NCI-H526 treated with DMSO at 0.1 percent for 48 hours (cell line): ENCODE results near the gene PHYHD1.

Experiments used
- DNase-seq: peaks from one replicate; lab custom pipeline; 2025; lab: John Stamatoyannopoulos, UW

PHYHD1 gene

DNA sequence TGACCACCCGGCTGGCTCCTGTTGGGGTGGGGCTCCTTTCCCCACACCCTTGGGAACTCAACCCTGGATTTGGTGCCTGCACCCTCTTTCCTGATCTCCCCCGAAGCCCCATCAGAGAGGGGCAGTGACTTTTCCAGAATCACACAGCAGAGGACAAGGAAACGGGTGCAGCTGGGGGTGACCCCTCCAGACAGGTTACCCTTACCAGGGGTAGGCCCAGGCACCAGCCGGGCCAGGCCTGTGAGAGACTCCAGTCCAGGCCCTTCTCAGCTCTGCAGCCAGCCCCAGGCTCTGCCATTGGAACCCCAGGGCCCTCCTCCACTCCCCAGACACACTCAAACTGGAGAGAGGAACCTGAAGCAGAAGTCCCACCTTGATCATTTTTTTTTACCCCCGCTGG, 19.0 kb upstream of the PHYHD1 start:
- DNase-seq = no peak

DNA sequence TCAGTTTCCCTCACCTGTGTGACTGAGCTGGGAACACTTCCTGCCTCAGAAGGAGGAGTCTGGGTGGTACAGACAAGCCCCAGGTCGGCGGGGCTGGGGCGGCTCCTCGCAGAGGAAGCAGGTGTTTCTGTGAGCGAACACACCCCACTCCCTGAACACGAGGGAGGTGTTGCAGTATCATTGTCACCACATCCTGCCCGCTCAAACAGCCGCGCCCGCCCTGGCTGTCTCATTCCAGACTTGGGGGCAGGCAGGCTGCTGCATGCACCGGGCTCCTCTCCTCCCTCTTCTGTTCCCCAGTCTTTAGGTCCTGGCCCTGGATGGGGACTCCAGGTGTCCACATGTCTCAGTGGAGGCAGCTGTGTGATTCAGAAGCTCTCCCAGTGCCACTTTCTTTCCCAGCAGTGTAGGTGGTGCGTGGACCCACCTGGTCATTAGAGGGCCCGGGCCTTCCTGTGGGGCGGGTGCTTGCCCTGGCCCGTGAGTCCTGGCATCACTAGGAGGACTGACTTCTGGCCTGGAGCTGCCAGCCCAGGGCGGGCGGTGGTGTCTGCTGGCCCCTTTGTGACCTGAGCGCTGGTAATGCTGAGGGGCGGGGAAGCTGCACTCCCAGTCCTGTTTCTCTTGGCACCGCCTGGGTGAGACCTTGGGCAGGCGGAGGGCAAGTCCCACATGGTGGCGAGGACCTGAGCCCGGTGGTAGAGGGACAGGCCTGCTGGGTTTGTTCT, 18.3 kb upstream of the PHYHD1 start:
- DNase-seq = no peak

DNA sequence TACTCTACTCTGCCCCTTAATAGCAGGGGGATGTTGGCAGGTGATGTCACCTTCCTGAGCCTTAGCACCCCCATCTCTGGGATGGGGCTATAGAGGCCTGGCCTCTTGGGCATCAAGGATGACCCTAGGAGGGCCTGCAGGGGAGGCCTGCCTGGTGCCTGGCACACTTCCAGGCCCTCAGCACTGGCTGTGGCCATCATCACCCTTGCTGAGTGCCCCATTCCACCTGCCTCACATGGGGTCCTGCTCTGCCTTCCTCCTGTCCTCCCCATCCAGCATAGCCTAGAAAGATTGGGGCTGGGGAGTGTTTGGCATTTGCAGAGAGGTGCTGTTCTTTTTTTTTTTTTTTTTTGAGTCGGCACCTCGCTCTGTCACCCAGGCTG, 17.7 kb upstream of the PHYHD1 start:
- DNase-seq = no peak

DNA sequence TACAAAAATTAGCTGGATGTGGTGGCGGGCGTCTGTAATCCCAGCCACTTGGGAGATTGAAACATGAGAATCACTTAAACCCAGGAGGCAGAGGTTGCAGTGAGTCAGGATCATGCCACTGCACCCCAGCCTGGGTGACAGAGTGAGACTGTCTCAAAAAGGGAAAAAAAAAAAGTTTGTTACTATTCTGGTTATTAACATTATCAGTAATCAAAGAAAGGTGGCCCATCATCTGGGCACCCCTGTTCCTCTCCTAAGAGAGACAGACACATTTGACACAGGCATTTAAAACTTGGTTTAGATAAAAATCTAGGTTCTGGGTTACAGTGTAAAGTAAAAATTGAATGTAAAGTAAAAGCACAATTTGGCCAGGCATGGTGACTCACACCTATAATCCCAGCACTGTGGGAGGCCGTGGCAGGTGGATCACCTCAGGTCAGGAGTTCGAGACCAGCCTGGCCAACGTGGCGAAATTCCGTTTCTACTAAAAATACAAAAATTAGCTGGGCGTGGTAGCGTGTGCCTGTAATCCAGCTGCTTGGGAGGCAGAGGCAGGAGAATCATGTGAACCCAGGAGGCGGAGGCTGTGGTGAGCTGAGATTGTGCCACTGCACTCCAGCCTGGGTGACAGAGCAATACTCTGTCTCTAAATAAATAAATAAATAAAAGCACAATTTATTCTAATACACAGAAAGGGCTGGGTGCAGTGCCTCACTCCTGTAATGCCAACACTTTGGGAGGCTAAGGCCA, 16.7 kb upstream of the PHYHD1 start:
- no peak for DNase-seq

DNA sequence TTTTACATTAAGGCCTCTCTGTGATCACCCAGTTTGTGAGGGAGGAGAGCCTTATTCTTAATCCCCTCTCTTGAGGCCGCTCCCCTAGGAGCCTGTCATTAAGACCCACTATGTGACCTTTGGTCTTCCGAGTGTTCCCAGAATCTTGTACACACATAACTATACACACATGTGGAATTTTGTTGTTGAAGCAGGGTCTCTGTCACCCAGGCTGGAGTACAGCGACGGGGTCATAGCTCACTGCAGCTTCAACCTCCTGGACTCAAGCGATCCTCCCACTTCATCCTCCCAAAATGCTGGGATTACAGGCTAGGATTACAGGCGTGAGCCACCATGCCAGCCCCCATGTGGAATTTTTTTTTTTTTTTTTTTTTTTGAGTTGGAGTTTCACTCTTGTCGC, 14.8 kb upstream of the PHYHD1 start:
- DNase-seq = no peak

DNA sequence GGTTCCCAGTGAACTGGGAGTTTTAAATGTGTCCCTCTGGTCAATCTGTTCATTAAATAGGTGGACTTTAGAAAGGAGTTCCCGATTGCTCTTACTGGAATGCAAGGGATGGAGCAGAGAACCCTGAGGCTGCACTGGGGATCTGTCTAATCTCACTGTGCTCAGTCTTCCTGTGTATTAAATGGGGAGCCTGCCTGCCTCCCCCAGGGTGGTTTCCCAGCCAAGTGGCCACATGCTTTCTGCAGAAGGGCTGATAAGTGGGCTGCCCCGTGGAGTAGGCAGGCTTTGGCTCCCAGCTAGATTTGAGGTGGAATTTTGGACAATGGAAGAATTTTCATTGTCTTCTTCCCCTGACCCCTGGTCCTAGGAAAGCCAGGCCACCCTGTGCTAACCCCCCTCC, 14.0 kb upstream of the PHYHD1 start:
- DNase-seq = no peak

DNA sequence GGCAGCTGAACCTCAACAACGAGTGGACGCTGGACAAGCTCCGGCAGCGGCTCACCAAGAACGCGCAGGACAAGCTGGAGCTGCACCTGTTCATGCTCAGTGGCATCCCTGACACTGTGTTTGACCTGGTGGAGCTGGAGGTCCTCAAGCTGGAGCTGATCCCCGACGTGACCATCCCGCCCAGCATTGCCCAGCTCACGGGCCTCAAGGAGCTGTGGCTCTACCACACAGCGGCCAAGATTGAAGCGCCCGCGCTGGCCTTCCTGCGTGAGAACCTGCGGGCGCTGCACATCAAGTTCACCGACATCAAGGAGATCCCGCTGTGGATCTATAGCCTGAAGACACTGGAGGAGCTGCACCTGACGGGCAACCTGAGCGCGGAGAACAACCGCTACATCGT, 12.4 kb upstream of the PHYHD1 start:
- no peak for DNase-seq

DNA sequence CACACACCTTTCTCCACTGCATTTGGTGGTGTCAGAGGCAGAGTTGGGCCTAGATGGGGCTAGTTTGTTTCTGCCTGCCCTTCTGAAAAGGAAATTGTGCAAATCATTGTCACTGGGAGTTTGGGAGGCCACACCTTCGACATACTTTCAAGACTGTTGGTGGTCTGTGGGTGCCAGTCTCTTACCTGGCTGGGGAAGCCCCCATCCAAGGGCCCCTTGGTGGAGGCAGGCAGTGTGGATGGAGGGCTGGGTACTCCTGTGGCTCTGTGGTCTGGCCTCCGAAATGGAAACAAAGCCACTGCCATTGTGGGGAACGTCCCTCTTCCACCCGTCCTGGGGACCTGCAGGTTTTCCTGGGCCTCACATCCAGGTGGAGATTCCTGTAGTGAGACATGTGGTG, 10.9 kb upstream of the PHYHD1 start:
- DNase-seq = no peak

DNA sequence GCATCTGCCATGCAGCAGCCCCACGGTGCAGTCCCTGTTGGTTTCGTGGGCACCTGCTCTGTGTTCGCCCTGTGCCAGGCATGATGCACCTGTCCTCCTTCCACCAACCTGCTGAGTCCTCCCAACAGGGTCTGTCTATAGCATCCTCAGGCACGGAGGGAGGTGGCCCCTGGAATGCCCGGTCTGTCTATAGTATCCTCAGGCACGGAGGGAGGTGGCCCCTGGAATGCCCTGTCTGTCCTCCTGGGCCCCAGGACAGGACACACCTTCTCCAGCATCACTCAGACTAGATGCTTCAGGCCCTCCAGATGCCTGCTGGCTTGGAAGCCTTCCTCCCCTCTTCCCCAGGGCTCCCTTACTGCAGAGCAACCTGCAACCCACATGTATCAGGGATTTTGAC, 9.9 kb upstream of the PHYHD1 start:
- DNase-seq = no peak

DNA sequence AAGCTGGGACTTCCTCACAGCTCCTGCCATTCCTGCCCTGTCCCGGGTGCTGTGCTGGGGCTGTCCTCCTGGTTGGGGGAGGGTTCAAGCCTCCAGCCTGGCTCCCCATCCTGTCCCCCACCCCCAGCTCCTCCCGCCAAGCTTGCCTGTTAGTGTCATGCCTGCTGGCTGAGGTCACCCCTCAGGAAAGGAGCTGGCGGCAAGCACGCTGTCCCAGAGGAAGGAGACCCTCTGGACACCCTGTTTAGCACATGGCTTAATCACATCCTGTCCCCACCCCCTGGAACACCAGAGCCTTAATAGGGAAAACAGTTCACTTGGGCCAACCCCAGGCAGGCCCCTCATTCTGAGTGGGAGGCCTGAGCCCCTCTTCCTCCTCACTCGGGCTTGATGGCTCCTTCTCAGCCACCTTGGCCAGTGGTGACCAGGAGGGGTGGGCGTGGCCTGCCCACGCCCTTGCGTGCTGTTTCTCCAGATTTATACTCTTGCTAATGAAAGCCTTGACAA, 9.2 kb upstream of the PHYHD1 start:
- no peak for DNase-seq

DNA sequence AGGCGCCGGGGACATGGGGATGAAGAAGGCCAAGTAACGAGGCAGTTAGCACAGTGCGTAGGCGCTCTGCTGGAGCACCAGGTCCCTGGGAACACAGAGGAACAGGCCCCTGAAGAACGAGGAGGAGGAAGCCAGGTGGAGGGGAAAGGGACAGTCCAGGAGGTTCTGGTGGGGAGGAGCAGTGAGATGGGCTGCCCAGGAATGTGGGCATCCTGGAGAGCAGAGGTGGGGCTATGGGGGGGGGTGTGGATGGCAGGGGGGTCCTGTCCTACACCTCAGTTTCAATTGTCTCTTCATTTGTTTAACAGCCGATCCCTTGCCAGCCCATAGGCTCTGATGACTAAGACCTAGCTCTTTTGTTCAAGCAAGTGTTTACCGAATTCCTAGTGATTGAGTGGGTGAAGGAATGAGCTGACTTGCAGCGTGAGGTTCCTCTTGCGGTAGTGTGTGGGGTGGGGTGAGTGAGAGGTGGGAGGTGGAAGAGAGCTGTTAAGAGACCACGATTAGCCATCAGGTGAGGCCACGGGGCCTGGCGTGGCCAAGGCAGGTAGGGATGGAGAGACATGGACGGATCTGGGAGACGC, 8.4 kb upstream of the PHYHD1 start:
- DNase-seq = no peak

DNA sequence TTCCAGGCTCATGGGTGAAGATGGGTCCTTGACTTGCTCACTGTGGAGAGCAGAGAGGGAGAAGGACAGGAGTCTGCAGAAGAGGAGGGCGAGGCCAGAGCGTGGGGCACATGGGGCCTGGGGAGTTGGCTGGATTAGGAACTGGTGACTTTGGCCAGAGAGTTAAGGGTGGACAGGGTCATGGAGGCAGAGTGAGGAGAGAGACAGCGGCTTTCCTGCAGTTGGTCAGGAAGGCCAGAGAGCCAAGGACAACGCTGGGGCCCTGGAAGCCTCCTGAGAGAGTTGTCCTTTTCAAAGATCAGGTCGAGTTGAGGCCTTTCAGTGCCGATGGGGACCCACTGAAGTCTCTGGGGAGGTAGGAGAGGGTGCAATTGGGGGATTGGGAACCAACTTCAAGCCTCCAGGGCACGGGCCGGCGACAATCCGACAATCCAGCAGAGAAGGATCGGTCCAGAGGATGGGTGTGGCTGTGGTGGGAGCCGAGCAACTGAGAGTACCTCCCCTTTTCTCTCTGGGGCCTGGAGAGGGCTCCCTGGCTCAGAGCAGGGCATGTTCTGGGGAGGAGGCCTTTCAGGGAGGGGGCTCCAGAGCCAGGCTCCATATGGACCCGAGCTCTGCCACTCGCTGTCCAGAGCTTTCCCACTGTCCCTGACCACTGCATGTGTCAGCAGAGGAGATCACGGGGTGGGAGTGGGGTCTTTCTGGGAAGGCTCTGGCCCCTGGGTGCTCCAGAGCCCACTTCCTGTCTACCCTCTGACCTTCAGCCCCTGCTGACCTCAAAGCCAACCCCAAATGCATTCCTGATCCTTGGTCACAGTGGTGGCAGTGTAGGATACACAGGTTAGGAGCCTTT, 7.5 kb upstream of the PHYHD1 start:
- DNase-seq = no peak

DNA sequence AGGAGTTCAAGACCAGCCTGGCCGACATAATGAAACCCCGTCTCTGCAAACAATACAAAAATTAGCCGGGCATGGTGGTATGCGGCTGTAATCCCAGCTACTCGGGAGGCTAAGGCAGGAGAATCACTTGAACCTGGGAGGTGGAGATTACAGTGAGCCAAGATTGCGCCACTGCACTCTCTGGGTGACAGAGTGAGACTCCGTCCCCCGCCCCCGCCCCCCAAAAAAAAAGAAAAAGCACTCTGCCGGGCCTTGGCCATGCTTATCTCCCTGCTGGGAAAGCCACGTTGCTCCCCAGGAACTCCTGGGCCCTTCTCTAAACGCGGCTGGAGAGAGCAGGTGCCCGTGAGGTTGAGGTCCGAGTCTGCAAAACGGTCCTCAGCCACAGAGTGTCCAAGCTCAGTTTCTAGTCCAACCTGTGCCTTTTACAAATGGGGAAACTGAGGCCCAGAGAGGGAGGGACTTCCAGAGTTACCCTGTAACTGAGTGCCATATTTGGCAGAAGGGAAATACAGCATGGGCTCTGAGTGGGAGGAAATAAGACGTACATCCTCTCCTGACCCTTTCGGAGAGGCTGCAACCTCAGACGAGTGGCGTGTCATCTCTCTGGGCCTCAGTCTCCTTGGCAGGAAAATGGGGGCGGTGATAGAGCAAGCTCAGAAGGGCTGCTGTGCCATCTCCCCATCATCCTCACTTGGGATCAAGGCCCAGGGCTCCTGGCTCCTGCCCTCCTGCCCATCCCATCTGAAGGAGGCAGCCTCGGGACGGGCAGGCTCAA, 6.6 kb upstream of the PHYHD1 start:
- no peak for DNase-seq

DNA sequence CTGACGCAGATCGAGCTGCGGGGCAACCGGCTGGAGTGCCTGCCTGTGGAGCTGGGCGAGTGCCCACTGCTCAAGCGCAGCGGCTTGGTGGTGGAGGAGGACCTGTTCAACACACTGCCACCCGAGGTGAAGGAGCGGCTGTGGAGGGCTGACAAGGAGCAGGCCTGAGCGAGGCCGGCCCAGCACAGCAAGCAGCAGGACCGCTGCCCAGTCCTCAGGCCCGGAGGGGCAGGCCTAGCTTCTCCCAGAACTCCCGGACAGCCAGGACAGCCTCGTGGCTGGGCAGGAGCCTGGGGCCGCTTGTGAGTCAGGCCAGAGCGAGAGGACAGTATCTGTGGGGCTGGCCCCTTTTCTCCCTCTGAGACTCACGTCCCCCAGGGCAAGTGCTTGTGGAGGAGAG, 4.6 kb upstream of the PHYHD1 start:
- DNase-seq = no peak

DNA sequence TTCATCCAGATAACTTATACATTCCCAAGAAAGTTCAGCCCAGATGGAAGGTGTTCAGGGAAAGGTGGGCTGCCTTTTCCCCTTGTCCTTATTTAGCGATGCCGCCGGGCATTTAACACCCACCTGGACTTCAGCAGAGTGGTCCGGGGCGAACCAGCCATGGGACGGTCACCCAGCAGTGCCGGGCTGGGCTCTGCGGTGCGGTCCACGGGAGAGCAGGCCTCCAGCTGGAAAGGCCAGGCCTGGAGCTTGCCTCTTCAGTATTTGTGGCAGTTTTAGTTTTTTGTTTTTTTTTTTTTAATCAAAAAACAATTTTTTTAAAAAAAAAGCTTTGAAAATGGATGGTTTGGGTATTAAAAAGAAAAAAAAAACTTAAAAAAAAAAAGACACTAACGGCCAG, 4.0 kb upstream of the PHYHD1 start:
- DNase-seq = no peak

DNA sequence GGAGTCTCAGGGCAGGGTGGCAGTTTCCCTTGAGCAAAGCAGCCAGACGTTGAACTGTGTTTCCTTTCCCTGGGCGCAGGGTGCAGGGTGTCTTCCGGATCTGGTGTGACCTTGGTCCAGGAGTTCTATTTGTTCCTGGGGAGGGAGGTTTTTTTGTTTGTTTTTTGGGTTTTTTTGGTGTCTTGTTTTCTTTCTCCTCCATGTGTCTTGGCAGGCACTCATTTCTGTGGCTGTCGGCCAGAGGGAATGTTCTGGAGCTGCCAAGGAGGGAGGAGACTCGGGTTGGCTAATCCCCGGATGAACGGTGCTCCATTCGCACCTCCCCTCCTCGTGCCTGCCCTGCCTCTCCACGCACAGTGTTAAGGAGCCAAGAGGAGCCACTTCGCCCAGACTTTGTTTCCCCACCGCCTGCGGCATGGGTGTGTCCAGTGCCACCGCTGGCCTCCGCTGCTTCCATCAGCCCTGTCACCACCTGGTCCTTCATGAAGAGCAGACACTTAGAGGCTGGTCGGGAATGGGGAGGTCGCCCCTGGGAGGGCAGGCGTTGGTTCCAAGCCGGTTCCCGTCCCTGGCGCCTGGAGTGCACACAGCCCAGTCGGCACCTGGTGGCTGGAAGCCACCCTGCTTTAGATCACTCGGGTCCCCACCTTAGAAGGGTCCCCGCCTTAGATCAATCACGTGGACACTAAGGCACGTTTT, 3.5 kb upstream of the PHYHD1 start:
- DNase-seq = no peak

DNA sequence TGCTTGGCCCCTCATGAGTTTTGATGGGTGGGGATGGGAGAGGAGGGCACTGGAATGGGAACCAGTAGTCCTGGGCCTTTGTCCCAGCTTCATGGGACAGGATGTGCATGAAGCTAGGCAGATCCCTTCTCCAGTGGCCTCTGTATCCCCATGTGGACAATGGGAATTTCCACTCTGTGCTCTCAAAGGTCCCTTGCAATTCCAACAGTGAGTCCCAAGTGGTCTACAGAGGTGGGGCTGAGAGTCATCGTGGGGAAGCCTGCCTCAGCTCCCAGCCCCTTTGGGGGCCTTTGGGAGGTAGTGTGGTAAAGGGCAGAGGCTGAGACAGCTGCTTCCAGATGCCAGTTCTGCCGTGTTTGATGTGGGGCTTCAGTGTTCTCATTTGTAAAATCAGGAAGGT, 1.9 kb upstream of the PHYHD1 start:
- no peak for DNase-seq

DNA sequence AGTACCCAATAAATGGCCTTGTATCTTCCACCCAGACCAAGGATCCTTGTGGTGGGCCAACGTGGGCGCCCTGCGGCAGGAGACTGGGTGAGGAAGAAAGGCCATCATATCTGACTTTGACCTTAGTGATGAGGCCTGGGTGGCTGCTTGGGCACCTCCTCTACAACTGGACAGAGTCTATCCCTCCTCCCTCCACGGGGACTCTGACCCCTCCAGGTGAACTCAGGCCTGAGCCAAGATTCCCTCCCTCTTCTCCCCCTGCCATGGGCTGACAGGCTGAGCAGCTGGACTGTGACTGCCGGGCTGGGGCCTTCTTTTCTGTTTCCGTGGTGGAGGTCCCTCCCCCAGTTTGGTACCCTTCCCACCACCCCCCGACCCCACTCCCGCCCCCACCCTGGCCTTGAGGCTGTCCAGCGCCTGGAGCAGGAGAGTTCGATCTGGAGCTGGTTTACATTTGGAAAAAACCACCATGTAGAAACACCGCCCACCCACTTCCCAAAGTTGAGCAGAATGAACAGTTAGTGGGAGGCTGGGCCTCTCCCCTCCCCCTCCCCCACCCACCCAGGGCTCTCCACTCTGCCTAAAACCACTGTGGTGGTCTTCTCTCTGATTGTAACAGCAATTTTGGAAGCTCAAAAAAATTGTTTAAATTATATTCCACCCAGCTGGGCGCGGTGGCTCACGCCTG, 1.2 kb upstream of the PHYHD1 start:
- no peak for DNase-seq

DNA sequence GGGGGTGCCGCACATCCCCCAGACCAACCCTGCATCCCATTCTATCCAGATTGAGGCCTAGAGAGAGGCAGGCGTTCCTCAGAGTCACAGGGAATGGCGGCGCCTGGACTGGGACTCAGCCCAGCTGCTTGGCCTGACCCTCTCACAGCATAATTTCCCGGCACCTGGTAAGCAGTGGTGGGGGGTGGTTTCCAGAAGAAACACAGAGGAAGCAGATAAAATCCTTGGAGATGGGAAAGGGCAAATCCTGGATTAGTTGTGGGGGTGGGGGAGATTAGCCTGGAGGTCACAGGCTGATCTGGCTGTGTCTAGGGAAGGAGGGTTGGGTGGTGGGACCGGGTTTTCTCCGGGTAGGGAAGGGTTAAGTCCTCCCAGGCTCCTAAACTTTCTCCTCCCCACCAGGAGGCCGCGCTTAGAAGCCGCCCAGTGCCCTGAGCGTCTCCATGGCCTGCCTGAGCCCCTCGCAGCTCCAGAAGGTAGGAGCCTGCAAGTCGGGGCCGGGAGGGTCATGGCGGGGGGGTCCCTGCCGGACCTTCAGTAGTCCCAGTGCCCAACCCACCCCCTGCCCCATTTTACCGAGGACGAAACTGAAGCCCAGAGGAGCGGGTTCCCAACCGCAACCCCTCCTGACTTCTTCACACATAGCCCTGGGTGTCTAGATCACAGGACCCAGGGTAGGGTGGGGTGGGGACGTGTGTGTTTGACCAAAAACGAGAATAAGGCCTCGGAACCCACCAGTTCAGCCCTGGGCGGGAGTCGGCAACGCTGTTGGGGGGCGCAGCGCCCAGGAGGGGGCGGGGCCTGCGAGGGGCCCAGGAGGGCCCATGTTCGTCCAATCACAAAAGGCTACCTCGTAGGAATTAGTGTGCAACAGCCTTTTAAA, 1.3 kb downstream of the PHYHD1 start:
- DNase-seq = no peak
